CD4-positive, alpha-beta T cell treated with Interleukin-10 for 1 hour (primary cell): ENCODE measurements around the gene S100A3.
"Not testable (repeated sequence)": the region's sequence is repeated elsewhere in the genome, so short reads cannot be mapped to it uniquely, and the experiment has no call there.

Experiments
- DNase-seq: peaks from one replicate; pipeline ENCODE4 v3.0.0-alpha.2; 2020

S100A3 gene

GRCh38 chr1:153534226-153534924 is 14.7 kb downstream of the S100A3 start:
- DNase-seq = no peak

DNA sequence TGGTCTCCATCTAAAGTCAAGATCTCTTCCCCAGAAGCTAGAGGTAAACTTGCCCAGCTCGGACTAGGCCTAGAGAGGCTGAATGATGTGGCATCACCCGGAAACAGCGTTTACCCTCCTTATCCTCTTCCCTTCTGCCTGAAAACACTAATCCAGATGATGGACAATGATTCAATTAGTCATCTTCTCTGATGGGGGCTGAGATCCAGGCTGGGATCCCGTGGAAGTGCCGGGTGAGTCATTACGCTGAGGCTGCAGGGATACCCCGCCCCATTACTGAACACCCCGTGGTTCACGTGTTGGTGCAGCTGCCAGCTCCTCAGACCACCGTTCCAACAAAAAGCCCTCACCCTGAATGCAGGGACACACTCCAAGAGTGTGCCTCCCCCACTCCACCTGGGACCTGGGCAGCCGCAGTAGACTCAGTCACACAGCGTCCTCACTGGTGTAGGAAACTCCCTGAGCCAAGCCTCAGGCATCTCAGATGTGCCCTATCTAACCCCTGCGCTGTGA is 15.3 kb downstream of the S100A3 start:
- no peak for DNase-seq

- DNase-seq = peak; percentile 82
Observed at GRCh38 chr1:153532769-153533599, 16.1 kb downstream of the S100A3 start.

DNA sequence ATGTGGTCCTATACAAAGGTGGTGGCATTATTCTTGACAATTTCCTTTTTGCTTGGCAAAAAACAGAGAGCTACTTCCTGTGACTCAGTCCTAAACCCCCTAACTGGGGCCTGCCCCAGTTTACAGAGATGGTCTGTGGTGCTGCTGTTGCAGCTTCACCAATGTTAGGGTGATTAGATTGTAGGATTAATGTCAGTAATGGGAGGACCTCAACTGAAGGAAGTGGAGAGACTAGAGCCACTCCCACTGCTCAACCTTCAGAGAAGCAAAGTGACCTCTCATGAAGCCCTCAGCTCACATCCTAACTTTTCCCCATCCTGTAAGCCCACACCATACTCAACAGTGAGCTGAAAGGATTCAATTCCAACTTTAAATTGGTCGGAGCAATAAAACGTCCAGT is 16.9 kb downstream of the S100A3 start:
- DNase-seq = peak; percentile 65

DNA sequence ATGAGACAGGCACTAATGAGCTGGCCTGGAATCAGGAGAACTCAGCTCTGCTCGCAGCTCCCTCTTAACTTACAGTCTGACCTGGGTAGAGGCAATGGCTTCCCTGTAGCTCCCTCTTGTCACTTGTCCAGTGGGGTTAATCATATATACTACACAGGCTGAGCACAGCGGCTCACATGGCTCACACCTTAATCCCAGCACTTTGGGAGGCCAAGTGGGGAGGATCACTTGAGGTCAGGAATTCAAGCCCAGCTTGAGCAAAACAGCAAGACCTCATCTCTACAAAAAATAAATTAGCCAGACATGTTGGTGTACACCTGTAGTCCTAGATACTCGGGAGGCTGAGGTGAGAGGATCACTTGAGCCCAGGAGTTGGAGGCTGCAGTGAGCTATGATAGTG is 17.4 kb downstream of the S100A3 start:
- DNase-seq = no peak

GRCh38 chr1:153527683-153528040 is 21.4 kb downstream of the S100A3 start:
- no peak for DNase-seq

- no peak for DNase-seq
Observed at GRCh38 chr1:153527023-153527682, 21.9 kb downstream of the S100A3 start.

GRCh38 chr1:153526132-153526543 is 22.9 kb downstream of the S100A3 start:
- no peak for DNase-seq

DNA sequence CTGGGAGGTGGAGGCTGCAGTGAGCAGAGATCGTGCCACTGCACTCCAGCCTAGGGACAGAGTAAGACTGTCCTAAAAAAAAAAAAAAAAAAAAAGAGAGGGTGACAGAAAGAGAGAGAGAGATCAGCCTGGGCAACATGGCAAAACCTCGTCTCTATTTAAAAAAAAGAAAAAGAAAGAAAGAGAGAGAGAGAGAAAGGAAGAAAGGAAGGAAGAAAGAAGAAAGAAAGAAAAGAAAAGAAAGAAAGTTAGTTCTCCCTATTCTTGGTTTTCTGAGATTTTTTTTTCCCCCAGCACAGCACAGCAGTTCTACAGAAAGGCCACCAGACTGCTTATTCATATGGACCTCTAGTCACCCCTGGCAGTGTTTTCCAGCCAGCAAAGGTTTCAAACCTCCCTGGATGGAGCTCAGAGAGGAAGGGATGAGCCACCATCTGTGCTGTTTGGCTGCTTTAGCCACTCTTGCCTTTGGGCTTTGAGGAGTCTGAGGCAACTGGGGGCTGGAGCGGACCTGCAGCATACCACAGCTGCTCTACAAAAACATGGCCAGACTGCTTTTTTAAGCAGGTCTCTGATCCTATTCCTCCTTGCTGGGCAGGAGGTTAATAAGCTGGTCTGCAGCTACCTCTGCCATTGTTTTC is 23.9 kb downstream of the S100A3 start:
- DNase-seq = no peak

GRCh38 chr1:153522353-153523048 is 26.6 kb downstream of the S100A3 start:
- DNase-seq = not testable (repeated sequence)

DNA sequence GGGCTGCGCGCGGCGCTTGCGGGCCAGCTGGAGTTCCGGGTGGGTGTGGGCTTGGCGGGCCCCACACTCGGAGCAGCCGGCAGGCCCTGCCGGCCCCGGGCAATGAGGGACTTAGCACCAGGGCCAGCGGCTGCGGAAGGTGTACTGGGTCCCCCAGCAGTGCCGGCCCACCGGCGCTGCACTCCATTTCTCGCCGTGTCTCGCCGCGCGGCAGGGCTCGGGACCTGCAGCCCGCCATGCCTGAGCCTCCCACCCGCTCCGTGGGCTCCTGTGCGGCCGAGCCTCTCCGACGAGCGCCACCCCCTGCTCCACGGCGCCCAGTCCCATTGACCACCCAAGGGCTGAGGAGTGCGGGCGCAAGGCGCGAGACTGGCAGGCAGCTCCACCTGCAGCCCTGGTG is 27.2 kb downstream of the S100A3 start:
- DNase-seq = not testable (repeated sequence)

GRCh38 chr1:153520818-153521476 is 28.1 kb downstream of the S100A3 start:
- DNase-seq = no peak

- DNase-seq = not testable (repeated sequence)
Observed at GRCh38 chr1:153520137-153520691, 28.8 kb downstream of the S100A3 start.

- no peak for DNase-seq
Observed at GRCh38 chr1:153519242-153519641, 29.8 kb downstream of the S100A3 start.

GRCh38 chr1:153515504-153516394 is 33.3 kb downstream of the S100A3 start:
- DNase-seq = no peak

- DNase-seq = no peak
Observed at GRCh38 chr1:153513666-153514065, 35.4 kb downstream of the S100A3 start.

- no peak for DNase-seq
Observed at GRCh38 chr1:153513023-153513422, 36.0 kb downstream of the S100A3 start.

- peak; percentile 82 for DNase-seq
Observed at GRCh38 chr1:153510984-153511410, 38.1 kb downstream of the S100A3 start.

GRCh38 chr1:153509729-153510354 is 39.2 kb downstream of the S100A3 start:
- DNase-seq = peak; percentile 72

DNA sequence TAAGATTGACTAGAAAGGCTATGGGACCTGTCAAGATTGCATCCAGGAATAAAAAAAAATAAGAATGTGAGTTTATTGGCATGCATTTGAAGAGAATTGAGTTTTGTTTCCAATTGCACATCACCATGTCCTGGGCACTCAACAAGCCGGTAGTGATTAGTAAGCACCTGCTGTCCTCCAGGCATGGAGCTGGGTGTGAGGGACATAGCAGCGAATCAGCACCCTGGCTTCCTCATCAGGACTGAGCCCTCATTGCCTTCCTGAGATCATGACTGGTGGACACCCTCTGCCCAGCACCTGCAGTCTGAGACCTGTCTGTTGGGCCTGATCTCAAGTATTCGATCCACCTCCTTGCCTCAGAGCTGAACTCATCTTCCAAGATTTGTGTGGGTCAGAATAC is 40.0 kb downstream of the S100A3 start:
- DNase-seq = no peak
